Measurements from ENCODE around the gene TMEM215. TPM values are rescaled to one million over a fixed set of nuclear protein-coding genes. Genes with fewer than 3 reads are reported as not detected.
"Not testable (repeated sequence)": the region's sequence is repeated elsewhere in the genome, so short reads cannot be mapped to it uniquely, and the experiment has no call there.

Gene TMEM215
- under 1 TPM; 0.20 to 0.54 (median 0.26) TPM for polyA plus RNA-seq (ENCODE audit: insufficient read length in 4 of 4)

DNA sequence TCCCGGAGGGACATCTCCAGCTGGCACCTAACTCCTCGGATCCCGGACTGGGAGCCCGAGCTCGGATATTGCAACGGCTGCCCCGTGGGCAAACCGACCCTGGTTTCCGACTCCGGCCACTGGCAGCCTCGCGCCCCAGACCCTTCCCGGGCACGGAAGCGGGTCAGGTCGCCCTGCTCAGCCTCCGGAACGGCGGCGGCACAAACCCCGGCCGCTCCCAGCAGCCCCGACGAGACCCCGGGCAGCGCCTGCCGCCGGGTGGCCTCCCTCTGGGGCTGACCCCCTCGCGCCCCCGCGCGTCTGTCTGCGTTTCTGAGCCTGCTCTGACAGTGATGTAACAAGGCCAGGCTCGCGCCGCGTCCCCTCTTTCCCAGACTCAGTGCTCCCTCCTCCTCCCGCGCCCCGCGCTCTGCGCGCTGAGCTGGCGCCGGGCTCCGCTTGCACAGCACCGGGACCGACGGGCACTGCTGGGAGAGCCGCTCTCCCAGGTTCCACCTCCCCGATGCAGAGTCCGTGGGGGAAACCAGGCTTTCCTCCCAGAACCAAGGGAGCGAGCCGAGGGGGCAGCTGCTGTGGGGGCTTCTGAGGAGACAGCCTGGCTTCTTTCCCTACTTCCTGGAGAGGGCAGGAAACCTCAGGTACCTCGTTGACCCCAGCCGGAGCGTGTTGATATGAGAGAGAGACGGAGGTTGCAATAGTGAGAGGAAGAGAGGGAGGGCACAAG lies at the start of gene TMEM215:
Gene TMEM215 (plus strand): TSS at position 373 of the 724 bp plus-strand sequence. CDS start 644 bp downstream, outside the sequence.
- peak in 2 of 4 donors; percentile 31 to 41 for DNase-seq (ENCODE audit: low read depth in 4 of 4, low spot score in 2 of 4)

- DNase-seq (ENCODE audit: low read depth in 4 of 4, low spot score in 2 of 4): no peak
These were observed 47.9 kb upstream of the TMEM215 start for GRCh38 chr9:32735476-32735875.

DNA sequence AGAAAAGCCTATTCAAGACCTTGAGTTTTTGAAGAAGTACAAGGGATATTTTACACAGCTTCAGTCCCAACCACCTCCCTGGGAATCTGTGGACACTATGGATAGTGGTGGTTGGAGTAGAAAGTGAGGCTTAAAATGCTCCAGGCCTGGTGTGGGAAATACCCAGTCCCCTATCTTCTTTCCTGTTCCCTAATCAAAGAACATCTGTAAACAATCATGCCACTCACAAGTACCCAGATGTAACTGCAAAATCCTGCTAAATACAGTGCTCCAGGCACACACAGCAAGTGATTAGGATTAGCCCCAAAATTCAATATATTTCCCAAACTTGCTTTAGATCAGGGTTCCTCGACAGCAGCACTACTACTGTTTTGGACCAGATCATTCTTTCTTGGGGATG lies 46.0 kb upstream of the TMEM215 start:
- DNase-seq (ENCODE audit: low read depth in 4 of 4, low spot score in 2 of 4): no peak

- no peak for DNase-seq (ENCODE audit: low read depth in 4 of 4, low spot score in 2 of 4)
These were observed 44.7 kb upstream of the TMEM215 start for GRCh38 chr9:32738501-32739172.

GRCh38 chr9:32741706-32742105 lies 41.6 kb upstream of the TMEM215 start:
- DNase-seq (ENCODE audit: low read depth in 4 of 4, low spot score in 2 of 4): peak in 1 of 4 donors; percentile 19

DNA sequence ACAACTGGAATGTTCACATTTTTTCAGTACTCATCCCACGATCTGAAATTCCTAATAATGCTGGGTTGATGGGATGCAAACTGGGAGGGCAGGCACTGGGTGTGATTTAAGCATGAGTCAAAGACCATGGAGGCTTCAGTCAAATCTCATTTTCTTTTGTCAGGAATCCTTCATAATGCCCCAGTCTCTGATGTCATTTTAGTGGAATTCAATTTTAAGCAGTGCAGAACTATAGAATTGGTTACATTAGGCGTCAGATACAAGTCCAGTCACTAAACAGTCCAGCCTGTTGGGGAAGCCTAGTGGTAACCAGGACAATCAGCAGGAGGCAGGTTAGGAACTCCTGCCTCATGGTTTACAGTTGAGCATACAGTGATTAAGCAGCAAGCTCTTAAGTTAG lies 41.0 kb upstream of the TMEM215 start:
- no peak for DNase-seq (ENCODE audit: low read depth in 4 of 4, low spot score in 2 of 4)

DNA sequence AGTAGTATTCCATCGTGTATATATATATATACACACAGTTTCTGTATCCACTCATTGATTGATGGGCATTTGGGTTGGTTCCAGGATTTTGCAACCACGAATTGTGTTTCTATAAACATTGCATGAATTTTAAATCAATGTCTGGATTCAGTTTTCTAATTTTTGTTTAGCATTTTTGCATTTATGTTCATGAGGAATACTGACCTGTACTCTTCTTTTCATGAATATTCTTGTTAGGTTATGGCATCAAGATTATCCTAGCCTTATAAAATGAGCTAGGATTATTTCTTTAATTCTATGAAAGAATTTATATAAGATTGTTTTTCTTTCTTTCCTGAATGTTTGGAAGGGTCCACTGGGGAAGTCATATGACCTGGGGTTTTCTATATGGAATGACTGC lies 35.3 kb upstream of the TMEM215 start:
- DNase-seq (ENCODE audit: low read depth in 4 of 4, low spot score in 2 of 4): no peak

- no peak for DNase-seq (ENCODE audit: low read depth in 4 of 4, low spot score in 2 of 4)
These were observed 27.6 kb upstream of the TMEM215 start for GRCh38 chr9:32755730-32756129.

- no peak for DNase-seq (ENCODE audit: low read depth in 4 of 4, low spot score in 2 of 4)
These were observed 19.2 kb upstream of the TMEM215 start for GRCh38 chr9:32764139-32764538.

DNA sequence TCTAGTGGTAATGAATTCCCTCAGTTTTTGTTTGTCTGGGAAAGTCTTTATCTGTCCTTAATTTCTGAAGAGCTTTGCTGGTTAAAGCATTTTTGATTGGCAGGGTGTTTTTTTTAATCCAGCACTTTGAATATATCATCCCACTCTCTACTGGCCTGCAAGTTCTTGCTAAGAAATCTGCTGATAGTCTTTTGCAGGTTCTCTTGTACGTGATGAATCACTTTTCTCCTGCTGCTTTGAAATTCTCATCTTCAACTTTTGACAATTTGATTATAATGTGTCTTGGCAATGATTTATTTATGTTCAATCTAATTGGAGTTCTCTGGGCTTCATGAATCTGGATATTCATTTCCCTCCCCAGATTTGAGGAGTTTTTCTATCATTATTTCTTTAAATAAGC lies 8.1 kb upstream of the TMEM215 start:
- no peak for DNase-seq (ENCODE audit: low read depth in 4 of 4, low spot score in 2 of 4)

- DNase-seq (ENCODE audit: low read depth in 4 of 4, low spot score in 2 of 4): no peak
These were observed 7.1 kb upstream of the TMEM215 start for GRCh38 chr9:32776201-32776600.

- DNase-seq (ENCODE audit: low read depth in 4 of 4, low spot score in 2 of 4): no peak
These were observed 718 bp upstream of the TMEM215 start for GRCh38 chr9:32782476-32783167.

DNA sequence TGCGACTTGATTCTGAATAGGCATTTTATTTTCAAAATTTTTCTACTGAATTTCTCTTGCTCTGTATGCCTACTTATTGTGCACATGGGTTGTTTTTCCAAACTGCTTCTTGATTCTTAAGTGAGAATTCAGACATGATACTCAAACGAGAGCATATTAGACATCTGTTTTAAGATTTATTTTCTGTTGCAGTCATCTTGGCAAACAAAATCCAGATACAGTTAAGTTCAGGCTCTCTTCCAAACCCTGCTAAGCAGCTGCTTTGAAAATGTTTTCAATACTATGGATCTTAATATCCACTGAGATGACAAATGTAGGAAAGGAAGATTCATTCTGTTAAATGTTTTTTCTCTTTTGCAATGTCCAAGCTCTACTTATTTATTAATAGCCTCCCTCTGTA lies 4.5 kb downstream of the TMEM215 start:
- DNase-seq (ENCODE audit: low read depth in 4 of 4, low spot score in 2 of 4): no peak

- not testable (repeated sequence) for DNase-seq (ENCODE audit: low read depth in 4 of 4, low spot score in 2 of 4)
These were observed 12.7 kb downstream of the TMEM215 start for GRCh38 chr9:32796015-32796414.

DNA sequence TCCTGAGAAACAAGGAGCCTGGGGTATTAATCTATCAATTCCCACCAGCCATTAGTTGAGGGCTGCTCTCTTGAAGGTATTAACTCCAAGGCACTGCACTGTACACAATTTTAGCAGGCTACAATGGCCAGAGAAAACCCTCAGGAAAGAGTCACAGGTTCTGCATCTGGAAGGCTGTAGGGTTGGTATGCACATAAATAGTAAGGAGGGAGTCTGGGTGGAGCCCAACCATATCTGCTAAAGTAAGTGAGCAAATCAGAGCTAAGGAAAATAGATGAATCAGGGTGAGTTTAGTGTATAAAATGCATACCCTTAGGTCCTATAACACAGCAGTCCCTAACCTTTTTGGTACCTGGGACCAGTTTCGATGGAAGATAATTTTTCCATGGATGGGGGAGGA lies 18.2 kb downstream of the TMEM215 start:
- DNase-seq (ENCODE audit: low read depth in 4 of 4, low spot score in 2 of 4): no peak

- DNase-seq (ENCODE audit: low read depth in 4 of 4, low spot score in 2 of 4): no peak
These were observed 23.9 kb downstream of the TMEM215 start for GRCh38 chr9:32807217-32807616.

DNA sequence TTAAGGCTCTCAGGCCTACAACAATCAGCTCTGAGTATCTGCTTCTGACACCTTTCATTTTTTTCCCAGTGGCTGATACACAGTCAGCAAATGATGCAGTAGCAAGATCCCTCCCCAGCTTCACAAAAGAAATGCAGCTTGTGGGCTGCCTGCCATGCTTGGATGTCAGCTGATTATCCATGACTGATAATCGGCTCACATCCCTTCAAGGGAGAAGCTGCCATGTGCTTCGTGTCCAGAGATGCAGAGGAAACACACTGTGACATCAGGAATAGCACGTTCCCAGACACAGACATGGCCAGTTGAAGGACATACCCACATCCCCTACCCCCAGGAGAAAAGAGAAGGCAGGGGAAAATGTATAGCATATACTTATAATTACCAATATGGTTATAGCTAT lies 27.9 kb downstream of the TMEM215 start:
- no peak for DNase-seq (ENCODE audit: low read depth in 4 of 4, low spot score in 2 of 4)

DNA sequence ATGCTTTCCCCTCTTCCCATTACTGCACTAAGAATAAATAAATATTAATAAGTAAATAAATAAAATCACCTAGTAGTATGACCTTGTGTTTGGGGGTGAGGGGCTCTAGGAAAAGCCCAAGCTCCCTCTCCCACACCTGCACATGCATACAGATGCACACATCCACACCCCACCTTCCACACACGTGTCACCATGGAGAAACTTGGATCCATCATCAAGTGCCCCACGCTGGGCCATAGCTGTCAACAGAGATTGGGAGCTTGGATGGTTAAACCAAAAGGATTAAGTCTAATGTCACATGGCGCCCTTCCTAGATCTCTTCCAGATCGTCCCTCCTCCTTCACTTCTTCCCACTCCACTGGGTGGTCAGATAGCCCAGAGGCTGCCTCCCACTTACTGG lies 37.0 kb downstream of the TMEM215 start:
- DNase-seq (ENCODE audit: low read depth in 4 of 4, low spot score in 2 of 4): no peak

GRCh38 chr9:32823101-32823500 lies 39.8 kb downstream of the TMEM215 start:
- DNase-seq (ENCODE audit: low read depth in 4 of 4, low spot score in 2 of 4): no peak

GRCh38 chr9:32823551-32823950 lies 40.2 kb downstream of the TMEM215 start:
- DNase-seq (ENCODE audit: low read depth in 4 of 4, low spot score in 2 of 4): no peak

- no peak for DNase-seq (ENCODE audit: low read depth in 4 of 4, low spot score in 2 of 4)
These were observed 41.9 kb downstream of the TMEM215 start for GRCh38 chr9:32825203-32825602.

- no peak for DNase-seq (ENCODE audit: low read depth in 4 of 4, low spot score in 2 of 4)
These were observed 45.5 kb downstream of the TMEM215 start for GRCh38 chr9:32828861-32829260.
